Activated naive CD4-positive, alpha-beta T cell treated with anti-CD3 and anti-CD28 coated beads, Interleukin-2, amount 50 U/mL, for 72 hours (primary cell): ENCODE measurements around the gene MICAL3. TPM values are rescaled to one million over a fixed set of nuclear protein-coding genes. Genes with fewer than 3 reads are reported as not detected.
A peak's percentile ranks its signal among the peaks of the same experiment; 100 is the strongest.
"Not testable (repeated sequence)": the region's sequence is repeated elsewhere in the genome, so short reads cannot be mapped to it uniquely, and the experiment has no call there.

Experiments
- ATAC-seq, 2 donors: fragments of 150-1000 bp; cut with Tn5 transposase; 2 replicates each; pipeline ENCODE4 v1.10.0; 2021; ENCODE audit warnings: mild to moderate bottlenecking in 2 of 2, moderate library complexity in 2 of 2
- DNase-seq, 2 donors: peaks; one replicate each; pipeline ENCODE4 v3.0.0; 2021 to 2022; ENCODE audit warnings: low spot score in 2 of 2
- H3K27ac Mint-ChIP-seq, 2 donors: one replicate each; pipeline ENCODE4 v1.8.0; 2022; ENCODE audit warnings: mild to moderate bottlenecking in 2 of 2, mixed read lengths in 2 of 2
- H3K36me3 Mint-ChIP-seq, 2 donors: one replicate each; pipeline ENCODE4 v1.8.0; 2022; ENCODE audit warnings: mixed read lengths in 2 of 2
- H3K9me3 Mint-ChIP-seq, 2 donors: one replicate each; pipeline ENCODE4 v1.8.0; 2022; ENCODE audit warnings: mixed read lengths in 2 of 2
- total RNA-seq, 2 donors: library from RNA; stranded (reverse); gene quantifications; one replicate each; pipeline ENCODE4 v1.2.3, GENCODE V29; 2022

The MICAL3 gene, protein sequence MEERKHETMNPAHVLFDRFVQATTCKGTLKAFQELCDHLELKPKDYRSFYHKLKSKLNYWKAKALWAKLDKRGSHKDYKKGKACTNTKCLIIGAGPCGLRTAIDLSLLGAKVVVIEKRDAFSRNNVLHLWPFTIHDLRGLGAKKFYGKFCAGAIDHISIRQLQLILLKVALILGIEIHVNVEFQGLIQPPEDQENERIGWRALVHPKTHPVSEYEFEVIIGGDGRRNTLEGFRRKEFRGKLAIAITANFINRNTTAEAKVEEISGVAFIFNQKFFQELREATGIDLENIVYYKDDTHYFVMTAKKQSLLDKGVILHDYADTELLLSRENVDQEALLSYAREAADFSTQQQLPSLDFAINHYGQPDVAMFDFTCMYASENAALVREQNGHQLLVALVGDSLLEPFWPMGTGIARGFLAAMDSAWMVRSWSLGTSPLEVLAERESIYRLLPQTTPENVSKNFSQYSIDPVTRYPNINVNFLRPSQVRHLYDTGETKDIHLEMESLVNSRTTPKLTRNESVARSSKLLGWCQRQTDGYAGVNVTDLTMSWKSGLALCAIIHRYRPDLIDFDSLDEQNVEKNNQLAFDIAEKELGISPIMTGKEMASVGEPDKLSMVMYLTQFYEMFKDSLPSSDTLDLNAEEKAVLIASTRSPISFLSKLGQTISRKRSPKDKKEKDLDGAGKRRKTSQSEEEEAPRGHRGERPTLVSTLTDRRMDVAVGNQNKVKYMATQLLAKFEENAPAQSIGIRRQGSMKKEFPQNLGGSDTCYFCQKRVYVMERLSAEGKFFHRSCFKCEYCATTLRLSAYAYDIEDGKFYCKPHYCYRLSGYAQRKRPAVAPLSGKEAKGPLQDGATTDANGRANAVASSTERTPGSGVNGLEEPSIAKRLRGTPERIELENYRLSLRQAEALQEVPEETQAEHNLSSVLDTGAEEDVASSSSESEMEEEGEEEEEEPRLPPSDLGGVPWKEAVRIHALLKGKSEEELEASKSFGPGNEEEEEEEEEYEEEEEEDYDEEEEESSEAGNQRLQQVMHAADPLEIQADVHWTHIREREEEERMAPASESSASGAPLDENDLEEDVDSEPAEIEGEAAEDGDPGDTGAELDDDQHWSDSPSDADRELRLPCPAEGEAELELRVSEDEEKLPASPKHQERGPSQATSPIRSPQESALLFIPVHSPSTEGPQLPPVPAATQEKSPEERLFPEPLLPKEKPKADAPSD (N-terminal part only)
- total RNA-seq, result 10 to 100 TPM; 19.5 to 30.2 TPM

DNA sequence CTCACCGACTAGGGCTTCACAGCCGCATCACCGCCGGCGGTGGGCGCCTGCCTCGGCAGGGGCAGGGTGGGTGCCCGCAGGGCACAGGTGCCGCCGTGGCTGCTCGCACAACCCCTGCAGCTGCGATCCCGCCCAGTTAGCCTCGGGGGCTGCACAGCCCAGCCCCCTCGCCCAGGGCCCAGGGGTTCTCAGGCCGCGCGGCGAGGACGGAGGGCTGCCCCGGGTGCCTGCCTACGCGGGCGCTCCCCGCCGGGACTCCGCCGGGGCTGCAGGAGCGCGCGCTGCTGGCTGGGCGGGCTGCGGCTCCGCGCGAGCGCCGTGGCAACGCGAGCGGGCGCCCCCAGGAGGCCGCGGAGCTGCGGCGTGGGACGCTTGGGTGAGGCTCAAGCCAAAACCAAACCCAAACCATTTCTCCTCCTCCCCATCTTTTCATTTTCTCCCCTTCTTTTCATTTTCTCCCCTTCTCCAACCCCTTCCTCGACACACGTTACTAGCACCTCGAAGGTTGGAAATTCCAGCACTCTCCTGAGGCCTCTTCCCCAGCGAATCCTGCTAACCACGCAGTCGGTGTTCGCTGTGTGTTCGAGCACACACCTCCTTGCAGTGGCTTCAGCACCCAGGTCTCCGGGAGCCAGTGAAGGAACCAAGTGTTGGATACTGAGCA lies at the start of gene MICAL3:
Gene MICAL3 (minus strand): TSS at position 286 of the 664 bp plus-strand sequence. CDS start 117,749 bp downstream, outside the sequence.
- peak; percentile 59 to 76 for DNase-seq
- ATAC-seq, result peak; percentile 93 to 95
- no peaks in the 10 kb centered on the region for H3K36me3 Mint-ChIP-seq
- H3K27ac Mint-ChIP-seq, result no peak within 1 kb of the TSS
- H3K9me3 Mint-ChIP-seq, result no peaks in the 10 kb centered on the region

- H3K27ac Mint-ChIP-seq, ATAC-seq, DNase-seq, H3K9me3 Mint-ChIP-seq: not testable (repeated sequence)
- H3K36me3 Mint-ChIP-seq, result peaks cover 7 to 20% of the 10 kb centered on the region in 2 donors
Observed at GRCh38 chr22:18073927-18074326, 49.6 kb upstream of the MICAL3 start.

- Mint-ChIP-seq H3K9me3 (no peaks in the 10 kb centered on the region), H3K27ac (no peak overlapping the region), H3K36me3 (peaks cover 3 to 15% of the 10 kb centered on the region in 2 donors)
- DNase-seq (no peak), ATAC-seq (no peak)
Observed at GRCh38 chr22:18073467-18073866, 49.1 kb upstream of the MICAL3 start.

GRCh38 chr22:18071968-18072310 lies 47.6 kb upstream of the MICAL3 start:
- peaks cover 0 to 2% of the 10 kb centered on the region in 2 donors for H3K36me3 Mint-ChIP-seq
- DNase-seq, result no peak
- no peaks in the 10 kb centered on the region for H3K9me3 Mint-ChIP-seq
- no peak for ATAC-seq
- no peak overlapping the region for H3K27ac Mint-ChIP-seq

GRCh38 chr22:18071307-18071967 lies 47.1 kb upstream of the MICAL3 start:
- H3K36me3 Mint-ChIP-seq, ATAC-seq, H3K9me3 Mint-ChIP-seq, H3K27ac Mint-ChIP-seq, DNase-seq: not testable (repeated sequence)

GRCh38 chr22:18070556-18071306 lies 46.4 kb upstream of the MICAL3 start:
- no peak overlapping the region for H3K27ac Mint-ChIP-seq
- ATAC-seq, result no peak
- no peaks in the 10 kb centered on the region for H3K9me3 Mint-ChIP-seq
- no peak for DNase-seq
- no peaks in the 10 kb centered on the region for H3K36me3 Mint-ChIP-seq

DNA sequence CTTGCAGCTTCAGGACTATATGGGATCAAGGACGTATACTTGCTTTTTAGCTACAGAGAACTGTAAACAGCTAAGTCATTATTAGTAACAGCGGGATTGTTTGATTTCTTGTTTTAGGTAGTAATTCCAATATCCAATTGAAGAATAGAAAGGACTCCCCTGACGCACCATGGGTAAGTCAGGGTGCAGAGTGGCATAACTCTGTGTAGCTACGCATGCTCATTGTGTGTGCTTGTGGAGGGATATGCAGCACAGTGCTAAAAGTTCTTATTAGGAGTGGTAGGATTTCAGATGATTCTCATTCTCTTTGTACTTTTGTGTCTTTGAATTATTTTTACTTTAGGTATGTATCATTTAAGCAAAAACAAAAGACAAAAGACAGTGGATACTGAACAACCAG lies 45.7 kb upstream of the MICAL3 start:
- H3K9me3 Mint-ChIP-seq, result no peaks in the 10 kb centered on the region
- H3K36me3 Mint-ChIP-seq, result no peaks in the 10 kb centered on the region
- ATAC-seq (no peak), DNase-seq (no peak)
- H3K27ac Mint-ChIP-seq, result no peak overlapping the region

GRCh38 chr22:18069041-18069440 lies 44.7 kb upstream of the MICAL3 start:
- H3K27ac Mint-ChIP-seq, result no peak overlapping the region
- no peaks in the 10 kb centered on the region for H3K36me3 Mint-ChIP-seq
- ATAC-seq (no peak), DNase-seq (no peak)
- no peaks in the 10 kb centered on the region for H3K9me3 Mint-ChIP-seq

DNA sequence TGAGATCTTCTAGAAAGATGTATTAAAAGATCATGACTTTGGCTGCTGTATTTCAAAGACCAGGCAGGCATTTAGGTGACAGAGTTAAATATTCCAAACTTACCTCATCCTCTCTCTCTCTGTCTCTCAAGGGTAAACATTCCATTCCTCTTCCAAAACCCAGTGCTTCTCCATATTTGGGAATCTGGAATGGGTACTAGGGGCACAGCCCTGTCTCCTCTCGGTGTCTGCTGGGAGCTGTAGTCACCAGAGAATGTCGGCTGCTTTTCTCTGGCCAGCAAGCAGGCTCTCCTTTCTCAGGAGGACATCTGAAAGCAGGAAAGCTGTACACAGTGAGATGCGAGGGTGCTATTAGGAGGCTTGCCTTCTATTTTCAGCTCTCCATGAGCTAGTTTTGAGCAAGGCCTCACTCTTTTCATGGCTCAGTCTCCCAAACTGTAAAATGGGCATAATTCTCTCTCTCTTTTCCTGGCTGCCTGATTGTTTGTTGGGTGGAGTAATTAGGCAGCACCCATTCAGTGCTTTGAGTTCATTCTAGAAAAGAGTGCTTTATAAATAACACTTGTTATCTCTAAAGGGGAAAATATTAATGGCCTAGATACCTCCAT lies 44.1 kb upstream of the MICAL3 start:
- ATAC-seq, result no peak
- DNase-seq, result no peak
- H3K9me3 Mint-ChIP-seq, result no peaks in the 10 kb centered on the region
- H3K36me3 Mint-ChIP-seq, result no peaks in the 10 kb centered on the region
- H3K27ac Mint-ChIP-seq, result no peak overlapping the region

DNA sequence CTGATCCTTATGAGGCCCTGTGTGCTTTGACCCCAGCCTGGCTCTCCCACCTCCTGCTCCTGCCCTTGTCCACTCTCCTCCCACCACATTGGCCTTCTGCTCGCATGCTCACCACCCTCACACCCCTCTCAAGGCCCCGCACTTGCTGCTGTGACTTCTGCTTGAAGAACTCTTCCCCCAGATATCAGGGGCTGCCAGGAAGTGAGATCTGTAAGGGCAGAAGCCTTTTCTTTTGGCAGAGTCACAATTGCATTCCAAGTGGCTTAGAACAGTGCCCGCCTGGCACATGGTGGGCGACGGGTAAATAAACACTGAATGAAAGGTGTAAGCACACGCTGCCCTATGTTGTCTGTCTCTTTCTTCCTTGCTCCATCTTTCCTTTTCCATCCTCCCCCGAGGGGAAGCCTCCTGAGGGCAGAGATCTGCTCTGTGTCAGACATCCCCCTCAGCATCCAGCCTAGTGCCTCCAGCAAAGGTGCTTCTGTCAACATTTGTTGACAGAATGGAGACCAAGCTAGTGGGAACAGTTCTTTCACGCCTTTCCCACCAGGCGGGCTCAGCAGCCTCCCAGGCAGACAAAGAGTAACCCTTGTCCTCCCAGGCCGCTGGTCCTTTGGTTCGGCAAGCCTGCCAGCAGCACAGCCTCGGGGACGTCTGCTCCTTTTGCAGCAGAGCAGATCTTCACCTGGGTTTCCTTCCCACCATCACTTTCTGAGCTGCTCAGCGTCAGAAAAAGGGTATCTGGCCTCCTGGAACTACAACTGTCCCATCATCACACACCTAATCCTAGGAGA lies 43.4 kb upstream of the MICAL3 start:
- H3K9me3 Mint-ChIP-seq, result no peaks in the 10 kb centered on the region
- ATAC-seq (no peak), DNase-seq (no peak)
- no peak overlapping the region for H3K27ac Mint-ChIP-seq
- no peaks in the 10 kb centered on the region for H3K36me3 Mint-ChIP-seq

GRCh38 chr22:18067121-18067520 lies 42.8 kb upstream of the MICAL3 start:
- Mint-ChIP-seq H3K9me3 (no peaks in the 10 kb centered on the region), H3K27ac (no peak overlapping the region), H3K36me3 (no peaks in the 10 kb centered on the region)
- no peak for DNase-seq
- no peak for ATAC-seq

DNA sequence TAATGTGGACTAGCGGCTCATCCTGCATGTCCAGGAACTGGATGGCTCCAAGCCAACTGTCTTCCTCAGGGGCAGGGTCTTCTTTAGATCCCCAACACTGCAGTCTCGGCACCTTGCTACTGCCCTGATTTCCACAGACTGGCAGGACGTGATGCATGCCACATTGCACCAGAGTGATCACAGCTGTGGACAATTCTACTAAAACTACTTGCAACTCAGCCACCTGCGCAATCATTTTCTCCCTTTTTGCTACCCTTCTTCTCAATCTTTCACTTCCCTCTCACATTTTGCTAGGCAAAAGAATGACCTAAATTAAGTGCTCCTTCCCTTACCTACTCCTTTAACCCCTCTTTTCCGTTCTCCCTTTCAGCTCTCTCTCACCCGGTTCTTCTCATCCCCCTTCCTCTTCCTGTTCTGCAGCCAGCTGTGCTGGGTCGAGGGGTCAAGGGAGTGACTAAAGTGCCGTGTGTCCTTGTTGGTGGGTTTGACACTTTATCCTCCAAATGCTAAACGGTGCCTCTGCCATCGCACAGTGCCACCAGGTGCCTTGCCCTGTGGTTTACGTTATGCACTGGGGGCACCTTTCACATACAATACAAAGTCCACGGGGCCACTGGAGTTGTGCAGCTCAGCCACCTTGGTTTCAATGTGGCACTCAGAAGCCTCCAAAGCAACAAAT lies 42.0 kb upstream of the MICAL3 start:
- H3K27ac Mint-ChIP-seq, result no peak overlapping the region
- no peaks in the 10 kb centered on the region for H3K9me3 Mint-ChIP-seq

GRCh38 chr22:18065256-18065655 lies 40.9 kb upstream of the MICAL3 start:
- Mint-ChIP-seq H3K9me3 (no peaks in the 10 kb centered on the region), H3K27ac (no peak overlapping the region), H3K36me3 (no peaks in the 10 kb centered on the region)
- no peak for DNase-seq
- no peak for ATAC-seq

More for the DNA sequence above, 42.0 kb upstream of the MICAL3 start:
- ATAC-seq (no peak), DNase-seq (no peak)
- H3K36me3 Mint-ChIP-seq, result no peaks in the 10 kb centered on the region

GRCh38 chr22:18064636-18065035 lies 40.3 kb upstream of the MICAL3 start:
- Mint-ChIP-seq H3K36me3 (no peaks in the 10 kb centered on the region), H3K27ac (no peak overlapping the region), H3K9me3 (no peaks in the 10 kb centered on the region)
- DNase-seq (no peak), ATAC-seq (no peak)
